ENCODE measurements around the gene CXCL3.
"Not testable (repeated sequence)": the region's sequence is repeated elsewhere in the genome, so short reads cannot be mapped to it uniquely, and the experiment has no call there.

The CXCL3 gene

DNA sequence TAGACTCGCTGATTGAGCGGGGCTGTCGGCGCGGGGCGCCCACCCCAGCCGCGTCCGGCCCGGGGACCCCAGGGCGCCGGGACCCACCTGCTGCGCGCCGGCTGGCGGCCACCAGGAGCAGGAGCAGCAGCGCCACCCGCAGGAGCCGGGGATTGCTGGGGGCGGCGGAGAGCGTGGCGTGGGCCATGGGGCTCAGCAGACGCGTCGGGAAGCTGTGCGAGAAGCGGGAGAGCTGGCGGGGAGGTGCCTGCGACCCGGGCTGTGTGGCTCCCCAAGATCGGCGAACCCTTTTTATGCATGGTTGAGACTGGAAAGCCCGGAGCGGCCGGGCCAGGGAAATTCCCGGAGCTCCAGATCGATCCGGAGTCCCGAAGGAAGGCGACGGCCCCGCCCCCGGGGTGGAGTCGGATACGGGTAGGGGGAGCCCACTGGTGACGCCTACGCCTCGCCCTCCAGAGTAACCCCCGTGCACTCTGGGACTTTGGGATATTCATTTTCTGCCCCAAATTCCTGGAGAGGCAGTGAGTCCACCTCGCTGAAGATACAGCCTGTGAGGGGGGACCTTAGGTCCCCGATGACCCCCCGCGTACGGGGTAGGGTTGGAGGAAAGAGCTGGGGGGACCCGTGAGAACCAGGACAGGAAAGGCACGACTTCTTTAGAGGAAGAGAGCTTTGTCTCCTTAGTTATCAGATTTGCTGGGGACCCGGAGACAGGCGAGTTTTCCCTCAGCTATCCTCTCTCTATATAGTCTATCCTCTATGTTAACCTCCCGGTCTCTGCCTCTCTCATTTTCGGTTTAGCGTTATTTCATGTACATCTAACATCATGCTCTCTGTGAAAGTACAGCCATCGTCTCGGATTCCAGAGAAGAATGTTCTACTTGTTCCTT is at the start of gene CXCL3:
TSS of gene CXCL3 (minus strand) at position 265 of the 890 bp plus-strand sequence. CDS start at position 187, 78 bp downstream.
- peak in 48 of 58 donors; percentile 3 to 59 (median 28) for DNase-seq

- DNase-seq = no peak
These were observed 49.0 kb upstream of the CXCL3 start for GRCh38 chr4:74087481-74087880.

DNA sequence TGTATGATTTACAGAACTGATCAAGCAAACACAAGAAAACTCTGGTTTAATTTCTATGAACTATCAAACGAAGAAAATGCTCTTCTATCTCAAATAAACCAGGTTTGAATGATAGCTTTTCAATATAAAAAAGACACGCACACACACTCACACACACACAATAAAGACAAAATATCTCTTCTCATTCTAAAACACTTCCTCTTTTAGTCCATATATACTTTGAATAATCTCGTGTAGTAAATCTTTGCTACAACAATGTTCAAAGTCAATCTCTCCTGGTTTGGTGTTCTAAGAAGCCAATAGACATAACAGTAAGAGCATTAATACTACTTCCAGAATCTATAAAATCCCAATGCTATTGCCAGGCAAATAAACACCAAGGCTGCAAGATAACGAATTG is 47.2 kb upstream of the CXCL3 start:
- no peak for DNase-seq

- no peak for DNase-seq
These were observed 46.5 kb upstream of the CXCL3 start for GRCh38 chr4:74084984-74085383.

DNA sequence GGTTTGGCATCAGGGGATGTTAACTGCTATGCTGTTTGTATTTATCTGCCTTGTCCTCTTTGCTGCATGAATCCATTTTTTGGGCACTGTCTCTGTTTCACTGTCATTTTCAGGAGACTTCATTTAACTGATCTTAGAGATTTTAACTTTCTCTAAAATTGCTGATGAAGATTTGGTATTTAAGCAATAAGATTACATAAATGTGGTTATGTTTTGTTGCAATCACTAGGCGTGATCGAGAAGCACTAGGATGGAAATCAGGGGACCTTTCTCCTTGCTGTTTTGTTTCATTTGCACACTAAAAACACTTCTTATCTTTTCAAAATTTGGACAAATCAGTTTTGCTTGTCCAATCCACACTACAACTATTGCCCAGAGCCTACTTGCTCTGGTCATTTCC is 45.1 kb upstream of the CXCL3 start:
- no peak for DNase-seq

DNA sequence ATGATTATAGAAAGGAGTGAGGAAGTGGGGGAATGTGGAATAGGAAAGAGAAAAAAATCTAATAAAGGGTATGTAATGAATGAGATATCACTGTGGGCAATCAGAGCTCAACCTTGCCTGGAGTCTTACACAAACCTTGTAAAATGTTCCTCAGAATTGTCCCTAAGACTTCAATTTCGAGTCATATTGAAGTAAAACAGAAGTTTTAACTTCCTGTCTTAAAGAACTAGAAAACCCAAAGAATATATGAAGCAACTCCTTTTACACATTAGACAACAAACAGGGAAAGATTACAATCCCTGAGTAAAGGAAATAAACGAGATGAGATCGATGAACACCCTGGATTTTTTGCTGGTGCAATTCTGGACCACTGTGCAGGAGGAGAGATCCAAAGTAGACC is 42.5 kb upstream of the CXCL3 start:
- DNase-seq = no peak

DNA sequence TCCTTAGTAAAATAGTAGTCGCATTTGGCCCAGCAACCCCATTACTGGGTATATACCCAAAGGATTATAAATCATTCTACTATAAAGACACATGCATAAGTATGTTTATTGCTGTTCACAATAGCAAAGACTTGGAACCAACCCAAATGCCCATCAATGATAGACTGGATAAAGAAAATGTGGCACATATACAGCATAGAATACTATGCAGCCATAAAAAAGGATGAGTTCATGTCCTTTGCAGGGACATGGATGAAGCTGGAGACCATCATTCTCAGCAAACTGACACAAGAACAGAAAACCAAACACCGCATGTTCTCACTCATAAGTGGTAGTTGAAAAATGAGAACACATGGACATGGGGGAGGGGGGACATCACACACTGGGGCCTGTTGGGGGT is 41.9 kb upstream of the CXCL3 start:
- DNase-seq = not testable (repeated sequence)

DNA sequence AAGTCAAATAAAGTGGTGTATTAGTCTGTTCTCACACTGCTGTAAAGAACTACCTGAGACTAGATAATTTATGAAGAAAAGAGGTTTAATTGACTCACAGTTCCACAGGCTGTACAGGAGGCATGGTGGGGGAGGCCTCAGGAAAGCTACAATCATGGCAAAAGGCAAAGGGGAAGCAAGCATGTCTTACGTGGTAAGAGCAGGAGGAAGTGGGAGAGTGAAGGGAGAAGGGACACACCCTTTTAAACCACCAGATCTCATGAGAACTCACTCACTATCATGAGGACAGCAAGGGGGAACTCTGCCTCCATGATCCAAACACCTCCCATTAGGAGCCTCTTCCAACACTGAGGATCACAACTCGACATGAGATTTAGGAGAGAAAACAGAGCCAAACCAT is 40.5 kb upstream of the CXCL3 start:
- DNase-seq = not testable (repeated sequence)

DNA sequence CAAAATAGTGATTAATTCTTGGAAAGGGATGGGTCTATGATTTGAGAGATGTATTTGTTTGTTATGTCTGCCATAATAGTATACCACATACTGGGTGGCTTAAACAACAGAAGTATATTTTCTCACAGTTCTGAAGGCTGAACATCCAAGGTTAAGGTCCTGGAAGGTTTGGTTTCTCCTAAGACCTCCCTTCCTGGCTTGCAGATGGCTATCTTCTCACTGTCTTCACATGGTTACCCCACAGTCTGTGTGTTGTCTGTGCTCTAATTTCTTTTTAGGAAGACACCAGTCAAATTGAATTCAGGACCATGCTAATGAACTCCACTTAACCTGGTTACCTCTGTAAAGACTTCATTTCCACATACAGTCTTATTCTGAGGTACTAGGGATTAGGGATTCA is 34.9 kb upstream of the CXCL3 start:
- DNase-seq = no peak

DNA sequence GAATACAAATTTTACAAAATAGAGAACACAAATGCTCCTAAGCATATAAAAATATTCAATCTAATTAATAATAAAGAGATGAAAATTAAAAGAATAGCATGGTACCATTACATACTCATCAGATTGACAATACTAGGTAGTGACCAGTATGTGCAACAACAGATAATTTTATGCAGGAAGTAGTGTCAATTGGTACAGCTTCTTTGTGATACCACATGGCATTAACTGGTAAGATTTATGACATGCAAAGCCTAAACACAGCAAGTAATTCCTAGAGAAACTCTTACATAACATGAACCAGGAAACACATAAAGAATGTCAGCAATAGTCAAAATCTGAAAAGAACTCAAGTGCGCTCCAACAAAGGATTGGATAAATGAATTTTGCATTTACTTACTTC is 34.2 kb upstream of the CXCL3 start:
- no peak for DNase-seq

DNA sequence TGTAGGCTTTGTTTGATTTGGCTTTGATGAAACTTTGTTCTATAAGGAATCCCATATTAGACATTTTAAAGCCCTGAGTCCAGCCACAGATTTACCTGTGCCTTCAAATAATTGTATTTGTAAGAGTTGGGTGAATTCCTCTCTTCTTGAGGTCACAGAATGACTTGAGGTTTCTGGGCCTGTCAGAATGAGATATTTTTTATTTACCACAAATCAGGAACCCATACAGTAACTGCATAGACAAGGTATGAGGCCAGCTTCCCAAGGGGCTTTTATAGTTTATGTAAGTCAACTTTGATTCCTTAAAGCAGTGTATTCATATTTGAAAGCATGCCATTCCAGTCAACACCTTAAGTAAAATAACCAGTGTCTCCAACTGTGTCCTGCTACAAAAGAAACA is 29.1 kb upstream of the CXCL3 start:
- DNase-seq = no peak

GRCh38 chr4:74066232-74066631 is 27.7 kb upstream of the CXCL3 start:
- DNase-seq = no peak

DNA sequence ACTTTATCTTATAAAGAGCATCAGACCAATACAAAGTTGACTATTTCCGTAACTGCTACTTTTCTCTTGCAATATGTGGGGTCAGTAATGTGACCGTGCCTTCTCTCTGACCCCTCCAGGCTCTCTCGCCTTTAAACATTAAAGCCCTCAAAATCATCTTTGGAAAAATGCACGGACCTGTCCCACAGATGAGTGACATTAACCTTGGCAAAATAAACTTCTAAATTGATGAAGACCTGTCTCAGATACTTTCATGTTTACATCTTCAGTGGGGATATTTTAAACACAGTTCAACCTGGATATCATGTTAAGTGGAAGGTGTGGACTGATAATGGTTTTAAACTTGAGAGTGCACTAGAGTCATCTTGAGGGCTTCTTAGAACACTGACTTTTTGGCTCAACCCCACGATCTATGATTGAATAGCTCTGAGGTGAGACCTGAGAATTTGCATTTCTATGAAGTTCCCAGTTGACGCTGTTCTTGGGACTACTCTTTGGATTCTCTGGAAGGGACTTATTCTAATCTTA is 26.7 kb upstream of the CXCL3 start:
- no peak for DNase-seq

- DNase-seq = no peak
These were observed 25.4 kb upstream of the CXCL3 start for GRCh38 chr4:74063859-74064258.

- no peak for DNase-seq
These were observed 24.5 kb upstream of the CXCL3 start for GRCh38 chr4:74062953-74063352.

DNA sequence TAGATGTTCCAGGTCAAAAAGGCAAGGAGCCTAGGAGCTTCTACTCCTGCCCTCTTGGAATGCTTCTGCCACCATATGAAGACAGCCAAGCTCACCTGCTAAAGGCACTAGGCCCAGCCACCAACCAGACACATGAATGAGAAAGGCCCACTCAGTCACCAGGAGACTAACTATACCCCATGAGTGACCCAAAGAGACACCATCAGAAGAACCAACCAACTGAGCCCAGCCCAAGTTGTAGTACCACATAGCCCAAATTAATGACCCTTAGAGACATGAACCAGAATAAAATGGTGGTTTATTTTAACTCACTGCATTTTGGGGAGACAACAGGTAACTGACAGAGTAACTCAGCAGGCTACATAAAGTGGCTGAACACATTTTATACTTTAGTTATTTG is 22.9 kb upstream of the CXCL3 start:
- no peak for DNase-seq

GRCh38 chr4:74059161-74059829 is 20.8 kb upstream of the CXCL3 start:
- DNase-seq = no peak

DNA sequence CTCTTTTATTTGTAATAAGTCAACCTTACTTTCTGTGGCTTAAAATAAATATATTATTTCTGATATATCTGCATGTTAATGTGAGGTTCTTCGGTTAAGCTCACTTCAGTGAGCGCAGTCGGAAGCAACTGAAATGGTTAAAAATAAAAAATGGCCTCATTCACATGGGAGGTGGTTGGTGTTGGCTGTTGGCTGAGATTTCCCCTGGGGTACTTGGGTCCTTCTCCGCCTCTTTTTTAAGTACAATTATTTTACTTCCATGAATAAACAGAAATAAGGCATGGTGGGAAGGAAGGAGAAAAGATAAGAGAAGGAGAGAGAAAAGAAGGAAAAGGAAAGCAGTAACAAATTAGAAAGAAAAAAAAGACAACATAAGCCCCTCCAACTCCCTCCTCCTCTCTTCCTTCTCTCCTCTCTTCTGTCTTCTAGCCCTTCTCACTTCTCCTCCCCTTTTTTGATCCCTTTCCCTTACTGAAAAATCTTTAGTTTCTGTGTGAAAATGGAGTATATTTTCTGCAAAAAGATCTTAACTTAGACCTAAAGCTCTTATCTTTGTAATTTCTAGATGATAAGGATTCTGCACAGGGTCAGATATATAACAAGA is 19.7 kb upstream of the CXCL3 start:
- no peak for DNase-seq

DNA sequence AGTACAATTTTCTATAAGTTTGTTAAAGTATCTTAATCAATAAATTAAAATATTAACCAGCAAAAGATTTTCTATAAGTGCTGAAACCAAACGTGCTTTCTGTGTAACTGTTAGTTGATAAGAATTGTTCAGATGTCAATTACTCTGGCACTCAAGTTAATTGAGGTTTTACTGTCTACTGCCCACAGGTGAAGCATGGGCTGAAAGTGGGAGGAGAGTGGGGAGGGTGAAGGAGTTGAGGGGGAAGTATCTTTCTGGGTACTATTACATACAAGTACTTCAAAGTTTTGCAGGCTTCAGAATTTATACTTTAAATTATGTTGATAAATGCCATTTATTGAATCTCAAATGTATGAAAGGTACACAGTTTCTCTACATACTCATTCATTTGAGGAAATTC is 19.1 kb upstream of the CXCL3 start:
- no peak for DNase-seq

- DNase-seq = no peak
These were observed 18.5 kb upstream of the CXCL3 start for GRCh38 chr4:74056858-74057562.

- DNase-seq = no peak
These were observed 17.8 kb upstream of the CXCL3 start for GRCh38 chr4:74056114-74056857.
